Keratinocyte (primary cell): ENCODE data around the gene ADAM12. TPM values are rescaled to one million over a fixed set of nuclear protein-coding genes. Genes with fewer than 3 reads are reported as not detected.

ENCODE experiments used
- DNase-seq: peaks from one replicate; pipeline ENCODE4 v3.0.0-alpha.2; 2011; ENCODE audit warnings: low read depth, missing footprints, low spot score
- FAIRE-seq: peaks from 2 replicates; lab custom pipeline; 2011; peaks lifted over from hg19 to GRCh38; lab: Jason Lieb, UNC
- H2AFZ ChIP-seq: 2 replicates; pipeline ENCODE4 v1.6.0; 2012; ENCODE audit warnings: low read length, control low read depth, inconsistent platforms; ENCODE audit not compliant: control insufficient read depth
- H3K27ac ChIP-seq: 2 replicates; pipeline ENCODE4 v1.5.1; 2011; ENCODE audit warnings: low read length; ENCODE audit not compliant: control insufficient read depth, insufficient read depth
- H3K27me3 ChIP-seq: 3 replicates; pipeline ENCODE4 v1.6.0; 2011; ENCODE audit warnings: low read length; ENCODE audit not compliant: control insufficient read depth, insufficient read depth; ENCODE audit errors: extremely low read depth
- H3K36me3 ChIP-seq, 2 experiments: 2 replicates in 1 of 2; 3 replicates in 1 of 2; pipeline ENCODE4 v1.5.1; 2011; ENCODE audit warnings: low read length in 2 of 2, mild to moderate bottlenecking in 1 of 2; ENCODE audit not compliant: control insufficient read depth in 2 of 2, insufficient read depth in 2 of 2; ENCODE audit errors: extremely low read depth in 1 of 2
- H3K4me1 ChIP-seq: 3 replicates; pipeline ENCODE4 v1.5.1; 2011; ENCODE audit warnings: low read length; ENCODE audit not compliant: control insufficient read depth, insufficient read depth; ENCODE audit errors: extremely low read depth
- H3K4me2 ChIP-seq: 3 replicates; pipeline ENCODE4 v1.6.0; 2011; ENCODE audit warnings: low read depth, low read length; ENCODE audit not compliant: control insufficient read depth, insufficient read depth; ENCODE audit errors: extremely low read depth
- H3K4me3 ChIP-seq, 3 experiments: fragments of 200-600 bp in 1 of 3; sonication (generic) in 1 of 3; 2 replicates in 2 of 3; 3 replicates in 1 of 3; pipeline ENCODE4 v1.5.1; 2011 to 2016; ENCODE audit warnings: low read length in 3 of 3, mild to moderate bottlenecking in 3 of 3, control low read depth in 2 of 3, inconsistent platforms in 1 of 3, low read depth in 1 of 3, mixed read lengths in 1 of 3, mixed run types in 1 of 3, moderate library complexity in 1 of 3; ENCODE audit not compliant: control insufficient read depth in 2 of 3, insufficient read depth in 2 of 3; ENCODE audit errors: extremely low read depth in 1 of 3
- H3K79me2 ChIP-seq: 2 replicates; pipeline ENCODE4 v1.6.0; 2012; ENCODE audit warnings: low read length; ENCODE audit not compliant: control insufficient read depth, insufficient read depth
- H3K9ac ChIP-seq: 3 replicates; pipeline ENCODE4 v1.6.0; 2011; ENCODE audit warnings: low read length; ENCODE audit not compliant: control insufficient read depth, insufficient read depth; ENCODE audit errors: extremely low read depth
- H3K9me1 ChIP-seq: 3 replicates; pipeline ENCODE4 v1.6.0; 2011; ENCODE audit warnings: low read length; ENCODE audit not compliant: control insufficient read depth, insufficient read depth; ENCODE audit errors: extremely low read depth
- H3K9me3 ChIP-seq: 2 replicates; pipeline ENCODE4 v1.5.1; 2012; ENCODE audit warnings: low read depth, low read length; ENCODE audit not compliant: control insufficient read depth
- H4K20me1 ChIP-seq: 3 replicates; pipeline ENCODE4 v1.6.0; 2011; ENCODE audit warnings: low read length; ENCODE audit not compliant: control insufficient read depth, insufficient read depth; ENCODE audit errors: extremely low read depth
- EZH2 ChIP-seq: IDR thresholded peaks from one replicate; pipeline ENCODE4 v1.6.1; 2012; ENCODE audit warnings: inconsistent platforms, mild to moderate bottlenecking, low read length, moderate library complexity
- dilution Hi-C: fragments of 300-500 bp; cut with MboI; formaldehyde crosslinking; loops from one replicate; pipeline ENCODE4 v1.7.0; 2020; ENCODE audit warnings: low sequenced_read_pairs; ENCODE audit not compliant: extremely low pct_ligation_motif_present
- polyA plus RNA-seq, 5 experiments: library from polyadenylated mRNA; depleted of rRNA in 3 of 5; stranded (reverse) in 3 of 5; stranded (forward) in 1 of 5; unstranded in 1 of 5; fragments of >200 nt; gene quantifications; 1 replicate in 1 of 5; 2 replicates in 3 of 5; 3 replicates in 1 of 5; pipeline versions ENCODE4 v1.2.1 to v1.2.3, GENCODE V29; 2011 to 2012; ENCODE audit warnings: missing spikeins in 2 of 5, low read depth in 1 of 5, low replicate concordance in 1 of 5
- TF ChIP-seq, protein P1 (sequence below), 3 experiments: IDR thresholded peaks in 1 of 3; conservative IDR thresholded peaks in 1 of 3; optimal IDR thresholded peaks in 1 of 3; 2 replicates in 2 of 3; 3 replicates in 1 of 3; pipeline versions ENCODE3 to v1.5.1; 2011; ENCODE audit warnings: low read length in 3 of 3, mild to moderate bottlenecking in 3 of 3, moderate library complexity in 2 of 3, control low read depth in 1 of 3, inconsistent platforms in 1 of 3; ENCODE audit not compliant: insufficient read depth in 2 of 3; ENCODE audit errors: extremely low read depth in 1 of 3

ADAM12 gene
- polyA plus RNA-seq, 1 donor (not counting 4 experiments of a cell fraction or from before 2014, with no cell fraction given), result 0.07 TPM

DNA sequence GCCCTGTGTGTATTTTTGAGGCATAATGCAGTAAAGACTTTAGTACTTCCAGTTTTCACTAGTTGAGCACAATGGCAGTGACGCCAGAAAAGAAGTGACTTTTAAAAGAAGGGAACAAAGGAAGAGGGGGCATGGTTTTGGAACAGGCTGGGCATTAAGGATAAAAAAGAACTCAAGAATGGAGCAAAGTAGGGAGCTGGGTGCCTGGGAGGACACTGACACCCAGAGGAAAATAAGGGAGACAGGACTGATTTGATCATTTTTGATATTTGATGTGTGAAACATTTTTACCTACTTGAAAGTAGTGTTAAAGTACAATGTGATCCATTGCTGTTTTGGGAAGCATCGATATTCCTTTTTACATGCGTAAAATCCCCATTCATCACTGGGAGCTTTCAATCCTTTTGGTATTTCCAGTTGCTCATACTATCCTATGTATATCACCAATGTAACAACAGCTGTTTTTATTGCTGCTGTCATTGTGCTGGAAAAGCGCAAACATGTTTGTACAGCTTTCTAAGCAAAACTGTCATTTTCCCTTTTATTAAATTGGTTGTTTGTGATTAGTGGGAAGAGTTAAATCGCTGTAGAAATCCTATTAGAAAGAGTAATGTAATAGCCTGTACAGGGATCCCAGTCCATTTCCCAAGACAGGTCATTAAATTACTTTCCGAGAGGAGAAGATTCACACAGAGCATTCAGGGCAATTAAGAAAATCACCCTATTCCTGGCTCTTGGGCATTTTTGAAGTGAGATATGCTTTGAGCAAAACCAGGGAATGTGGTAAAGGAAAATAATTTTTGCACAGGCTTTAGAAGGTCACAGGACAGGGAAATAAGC is 85.2 kb downstream of the ADAM12 start:
- Histone ChIP-seq H3K9me3 (no peaks in the 10 kb centered on the region), H3K27ac (no peak overlapping the region), H3K27me3 (no peaks in the 10 kb centered on the region), H3K9ac (no peak overlapping the region), H3K79me2 (no peaks in the 10 kb centered on the region), H3K9me1 (no peaks in the 10 kb centered on the region), H4K20me1 (no peaks in the 10 kb centered on the region), H2AFZ (no peak overlapping the region), H3K4me2 (no peak overlapping the region), H3K4me1 (no peaks in the 10 kb centered on the region), H3K4me3 (no peak overlapping the region), H3K36me3 (no peaks in the 10 kb centered on the region)
- DNase-seq (no peak), FAIRE-seq (no peak)
- dilution Hi-C loops, result no loop called here
- TF ChIP-seq, protein P1, sequence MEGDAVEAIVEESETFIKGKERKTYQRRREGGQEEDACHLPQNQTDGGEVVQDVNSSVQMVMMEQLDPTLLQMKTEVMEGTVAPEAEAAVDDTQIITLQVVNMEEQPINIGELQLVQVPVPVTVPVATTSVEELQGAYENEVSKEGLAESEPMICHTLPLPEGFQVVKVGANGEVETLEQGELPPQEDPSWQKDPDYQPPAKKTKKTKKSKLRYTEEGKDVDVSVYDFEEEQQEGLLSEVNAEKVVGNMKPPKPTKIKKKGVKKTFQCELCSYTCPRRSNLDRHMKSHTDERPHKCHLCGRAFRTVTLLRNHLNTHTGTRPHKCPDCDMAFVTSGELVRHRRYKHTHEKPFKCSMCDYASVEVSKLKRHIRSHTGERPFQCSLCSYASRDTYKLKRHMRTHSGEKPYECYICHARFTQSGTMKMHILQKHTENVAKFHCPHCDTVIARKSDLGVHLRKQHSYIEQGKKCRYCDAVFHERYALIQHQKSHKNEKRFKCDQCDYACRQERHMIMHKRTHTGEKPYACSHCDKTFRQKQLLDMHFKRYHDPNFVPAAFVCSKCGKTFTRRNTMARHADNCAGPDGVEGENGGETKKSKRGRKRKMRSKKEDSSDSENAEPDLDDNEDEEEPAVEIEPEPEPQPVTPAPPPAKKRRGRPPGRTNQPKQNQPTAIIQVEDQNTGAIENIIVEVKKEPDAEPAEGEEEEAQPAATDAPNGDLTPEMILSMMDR (optimal IDR thresholded peaks at IDR 0.05 in 1 of 3, IDR thresholded peaks at IDR 0.05 in 1 of 3, conservative IDR thresholded peaks at IDR 0.05 in 1 of 3; ENCODE audit: extremely low read depth in 1 of 3, insufficient read depth in 2 of 3, low read length in 3 of 3), result peak in 2 of 3 experiments; percentile 38 to 39
- TF ChIP-seq EZH2, result no peak

DNA sequence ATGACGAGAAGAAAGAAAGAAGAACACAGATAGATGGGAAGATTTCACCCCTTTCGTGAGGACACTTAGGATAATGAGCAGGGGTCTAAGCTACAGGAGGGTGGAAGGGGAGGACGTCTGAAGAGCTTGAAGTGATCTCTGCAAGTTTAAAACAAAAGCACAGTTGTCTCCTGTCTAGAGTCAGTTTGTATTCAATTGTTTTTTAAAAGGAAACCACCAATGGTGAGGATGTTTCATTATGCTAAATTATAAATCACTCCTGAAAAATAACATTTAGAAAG is 85.9 kb downstream of the ADAM12 start:
- Histone ChIP-seq H3K79me2 (no peaks in the 10 kb centered on the region), H3K4me1 (no peaks in the 10 kb centered on the region)
- FAIRE-seq, result no peak

More for the DNA sequence above, 85.9 kb downstream of the ADAM12 start:
- H2AFZ ChIP-seq, result no peak overlapping the region
- no peaks in the 10 kb centered on the region for H3K27me3 ChIP-seq
- H4K20me1 ChIP-seq, result no peaks in the 10 kb centered on the region
- H3K9me3 ChIP-seq, result no peaks in the 10 kb centered on the region
- H3K27ac ChIP-seq, result no peak overlapping the region
- no peak overlapping the region for H3K9ac ChIP-seq
- no peak for DNase-seq
- no peak for TF ChIP-seq EZH2
- TF ChIP-seq, protein P1 (optimal IDR thresholded peaks at IDR 0.05 in 1 of 3, IDR thresholded peaks at IDR 0.05 in 1 of 3, conservative IDR thresholded peaks at IDR 0.05 in 1 of 3; ENCODE audit: extremely low read depth in 1 of 3, insufficient read depth in 2 of 3, low read length in 3 of 3), result no peak
- H3K4me2 ChIP-seq, result no peak overlapping the region
- H3K36me3 ChIP-seq, result no peaks in the 10 kb centered on the region
- H3K4me3 ChIP-seq, result no peak overlapping the region
- dilution Hi-C loops, result no loop called here
- H3K9me1 ChIP-seq, result no peaks in the 10 kb centered on the region
